GDM1 (cell line): Measurements from ENCODE around the gene GALE.
"Not testable (repeated sequence)": the region's sequence is repeated elsewhere in the genome, so short reads cannot be mapped to it uniquely, and the experiment has no call there.

Experiments
- DNase-seq: peaks from one replicate; lab custom pipeline; 2025; lab: John Stamatoyannopoulos, UW

The GALE gene

DNA sequence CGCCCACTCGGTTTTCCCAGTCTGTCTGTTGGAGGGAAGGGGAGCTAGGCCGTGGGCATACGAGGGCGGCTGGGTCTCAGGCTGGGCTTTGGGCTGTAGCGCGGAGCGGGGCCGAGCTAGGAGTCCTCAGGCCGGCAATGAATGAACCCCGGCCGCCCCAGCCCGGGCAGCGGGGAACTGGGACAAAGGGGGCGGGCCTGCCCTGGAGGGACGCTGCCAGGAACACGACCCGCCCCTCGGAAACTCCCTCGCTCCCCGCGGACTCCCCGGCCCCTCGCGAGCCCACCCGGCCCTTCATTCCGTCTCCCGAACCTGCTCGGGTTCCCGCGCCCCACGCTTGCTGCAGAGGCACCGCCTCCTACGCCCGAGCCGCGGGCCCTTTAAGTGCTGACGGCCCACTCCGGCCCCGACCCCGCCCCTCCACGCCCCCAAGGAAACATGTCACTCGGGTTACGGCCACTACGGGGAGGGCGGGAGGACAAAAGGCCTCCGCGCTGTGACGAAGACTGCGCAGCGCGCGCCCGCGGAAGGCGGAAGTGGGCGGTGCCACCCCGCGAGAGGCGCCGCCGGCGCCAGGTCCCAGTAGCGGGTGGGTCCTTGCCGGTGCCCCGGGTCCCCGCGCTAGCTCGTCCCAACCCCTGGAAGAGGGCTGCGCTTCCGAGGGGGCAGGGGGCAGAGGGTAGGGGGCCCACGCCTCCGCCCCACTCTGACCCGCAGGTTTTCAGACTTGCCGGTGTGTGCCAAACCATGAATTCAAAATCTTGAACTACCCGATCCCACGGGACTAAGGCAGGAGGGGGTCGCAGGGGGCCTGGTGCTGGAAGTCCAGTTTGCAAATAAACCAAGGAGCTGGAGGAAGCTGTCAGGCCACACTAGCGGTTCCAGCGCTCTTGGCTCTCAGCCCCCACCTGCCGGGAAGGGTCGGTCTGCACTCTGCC lies at the start of gene GALE:
TSS of gene GALE (minus strand) at position 355 of the 938 bp plus-strand sequence. CDS start 1,747 bp downstream, outside the sequence.
- peak; percentile 91 for DNase-seq

DNA sequence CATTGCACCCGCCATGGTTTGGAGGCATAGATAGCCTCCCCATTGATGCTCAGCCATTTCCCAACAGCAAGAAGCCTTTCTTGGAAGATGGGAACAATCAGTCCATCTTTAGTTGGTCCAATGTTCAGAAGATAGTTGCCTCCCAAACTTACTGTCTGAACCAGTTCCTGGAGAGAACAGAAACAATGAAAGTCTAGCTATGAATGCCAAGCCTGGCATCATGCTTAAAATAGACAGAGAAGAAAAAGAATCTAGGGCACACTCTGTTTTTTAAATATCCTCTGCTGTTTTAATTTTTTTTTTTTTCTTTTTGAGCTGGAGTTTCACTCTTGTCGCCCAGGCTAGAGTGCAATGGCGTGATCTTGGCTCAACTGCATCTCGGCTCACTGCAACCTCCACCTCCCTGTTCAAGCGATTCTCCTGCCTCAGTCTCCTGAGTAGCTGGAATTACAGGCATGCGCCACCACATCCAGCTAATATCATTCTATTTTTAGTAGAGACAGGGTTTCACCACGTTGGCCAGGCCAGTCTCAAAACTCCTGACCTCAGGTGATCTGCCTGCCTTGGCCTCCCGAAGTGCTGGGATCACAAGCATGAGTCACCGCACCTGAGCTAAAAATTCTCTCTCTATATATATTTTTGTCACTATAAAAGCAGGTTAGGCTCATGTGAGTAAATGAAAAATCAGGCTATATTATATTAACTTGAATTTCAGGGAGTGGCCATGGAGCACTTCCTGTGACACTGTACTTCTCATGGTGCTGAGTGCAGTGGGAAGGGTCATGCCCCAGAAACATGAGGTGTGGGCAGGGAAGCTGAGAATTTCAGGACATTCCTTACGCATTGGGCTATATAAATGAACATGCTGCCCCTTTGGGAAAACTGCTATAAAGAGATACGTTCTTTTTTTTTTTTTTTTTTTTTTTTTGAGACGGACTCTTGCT lies 48.4 kb upstream of the GALE start:
- DNase-seq = no peak

DNA sequence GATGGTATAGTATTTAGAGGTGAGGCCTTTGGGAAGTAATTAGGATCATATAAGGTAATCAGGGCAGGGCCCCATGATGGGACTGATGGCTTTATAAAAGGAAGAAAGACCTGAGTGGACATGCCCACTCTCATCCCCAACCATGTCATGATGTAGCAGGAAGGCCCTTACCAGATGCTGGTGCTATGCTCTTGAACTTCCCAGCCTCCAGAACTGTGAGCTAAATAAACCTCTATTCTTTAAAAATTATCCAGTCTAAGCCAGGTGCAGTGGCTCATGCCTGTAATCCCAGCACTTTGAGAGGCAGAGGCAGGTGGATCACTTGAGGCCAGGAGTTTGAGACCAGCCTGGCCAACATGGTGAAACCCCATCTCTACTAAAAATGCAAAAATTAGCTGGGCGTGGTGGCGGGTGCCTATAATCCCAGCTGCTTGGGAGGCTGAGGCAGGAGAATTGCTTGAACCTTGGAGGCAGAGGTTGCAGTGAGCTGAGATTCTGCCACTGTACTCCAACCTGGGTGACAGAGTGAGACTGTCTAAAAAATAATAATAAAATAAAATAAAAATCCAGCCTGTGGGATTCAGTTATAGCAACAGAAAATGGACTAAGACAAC lies 47.0 kb upstream of the GALE start:
- not testable (repeated sequence) for DNase-seq

DNA sequence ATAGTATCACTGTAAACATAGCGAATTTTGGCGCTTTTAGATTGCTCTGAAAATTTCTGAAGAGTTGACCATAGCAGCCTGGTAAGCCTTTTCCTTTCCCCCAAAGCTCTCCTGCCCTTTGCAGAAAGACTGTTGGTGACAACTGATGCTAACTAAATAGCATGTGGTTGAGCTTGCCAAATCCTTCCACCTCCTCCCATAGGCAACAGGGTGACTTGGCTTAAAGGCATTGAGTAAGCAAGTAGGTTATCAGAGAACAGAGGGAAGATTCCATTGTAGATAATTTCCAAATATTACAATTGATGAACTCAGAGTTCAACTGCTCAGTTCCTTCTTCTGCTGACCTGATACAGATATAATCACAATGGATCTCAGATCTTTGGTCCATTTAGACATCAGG lies 44.6 kb upstream of the GALE start:
- no peak for DNase-seq

DNA sequence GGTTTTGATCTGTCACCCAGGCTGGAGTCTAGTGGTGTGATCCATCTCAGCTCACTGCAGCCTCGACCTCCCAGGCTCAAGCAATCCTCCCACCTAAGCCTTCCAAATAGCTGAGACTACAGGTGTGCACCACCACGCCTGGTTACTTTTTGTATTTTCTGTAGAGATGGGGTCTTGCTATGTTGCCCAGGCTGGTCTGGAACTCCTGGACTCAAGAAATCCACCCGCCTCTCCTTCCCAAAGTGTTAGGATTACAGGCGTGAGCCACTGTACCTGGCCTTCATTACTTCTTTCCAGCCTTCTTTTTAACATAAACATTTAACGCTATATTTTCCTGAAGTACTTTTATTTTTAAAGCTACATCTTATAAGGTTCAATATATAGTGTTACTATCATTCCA lies 43.1 kb upstream of the GALE start:
- no peak for DNase-seq

DNA sequence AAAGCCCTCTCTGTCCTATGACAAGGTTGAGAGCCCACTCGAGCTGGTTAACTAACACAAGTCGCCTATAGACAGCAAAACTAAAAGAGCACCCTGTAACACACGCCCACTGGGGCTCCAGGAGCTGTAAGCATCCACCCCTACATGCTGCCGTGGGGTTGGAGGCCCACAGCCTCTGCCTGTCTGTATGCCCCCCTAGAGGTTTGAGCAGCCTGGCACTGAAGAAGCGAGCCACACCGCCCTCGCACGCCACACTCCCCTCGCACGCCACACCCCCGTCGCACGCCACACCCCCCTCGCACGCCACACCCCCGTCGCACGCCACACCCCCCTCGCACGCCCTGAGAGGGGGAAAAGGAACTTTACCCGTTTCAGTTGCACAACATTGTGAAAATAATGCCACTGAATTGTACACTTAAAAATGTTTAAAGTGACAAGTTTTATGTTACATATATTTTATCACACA lies 37.9 kb upstream of the GALE start:
- DNase-seq = peak; percentile 33

DNA sequence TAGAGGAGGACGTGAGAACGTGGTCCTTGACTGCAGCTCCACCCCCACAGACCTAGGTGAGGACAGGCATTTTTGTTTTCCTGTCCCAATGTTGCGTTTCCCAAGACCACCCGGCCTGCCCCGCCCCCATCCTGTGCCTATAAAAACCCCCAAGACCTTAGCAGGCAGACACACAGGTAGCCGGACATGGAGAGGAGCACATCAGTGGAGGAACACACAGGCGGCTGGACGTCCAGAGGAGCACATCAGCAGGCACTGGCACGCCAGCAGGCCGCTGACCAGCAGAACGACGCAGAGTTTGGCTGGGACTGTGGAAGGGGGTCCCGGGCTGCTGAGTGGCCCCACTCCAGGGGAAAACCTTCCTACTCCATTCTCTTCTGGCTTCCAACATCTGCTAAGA lies 37.4 kb upstream of the GALE start:
- DNase-seq = no peak

DNA sequence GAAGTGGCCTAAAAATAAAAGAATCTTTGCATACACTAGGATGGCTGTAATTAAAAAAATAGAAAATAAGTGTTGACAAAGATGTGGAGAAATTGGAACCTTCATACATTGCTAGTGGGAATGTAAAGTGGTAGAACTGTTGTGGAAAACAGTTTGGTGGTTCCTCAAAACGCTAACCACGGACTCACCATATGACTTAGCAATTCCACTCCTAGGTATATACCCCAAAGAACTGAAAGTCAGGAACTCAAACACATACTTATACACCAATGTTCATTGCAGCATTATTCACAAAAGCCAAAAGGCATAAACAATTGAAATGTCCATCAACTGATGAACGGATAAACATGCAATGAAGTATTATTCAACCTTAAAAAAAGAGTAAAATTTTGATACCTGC lies 35.5 kb upstream of the GALE start:
- DNase-seq = peak; percentile 13

DNA sequence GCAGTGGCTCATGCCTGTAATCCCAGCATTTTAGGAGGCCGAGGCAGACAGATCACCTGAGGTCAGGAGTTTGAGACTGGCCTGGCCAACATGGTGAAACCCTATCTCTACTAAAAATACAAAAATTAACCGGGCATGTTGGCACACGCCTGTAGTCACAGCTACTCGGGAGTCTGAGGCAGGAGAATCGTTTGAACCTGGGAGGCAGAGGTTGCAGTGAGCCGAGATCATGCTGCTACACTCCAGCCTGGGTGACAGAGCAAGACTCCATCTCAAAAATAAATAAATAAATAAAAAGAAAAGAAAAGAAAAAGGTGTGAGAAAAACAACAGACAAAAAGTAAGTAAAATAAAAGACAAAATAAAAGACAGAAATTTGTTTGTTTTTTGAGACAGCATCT lies 33.6 kb upstream of the GALE start:
- DNase-seq = not testable (repeated sequence)

DNA sequence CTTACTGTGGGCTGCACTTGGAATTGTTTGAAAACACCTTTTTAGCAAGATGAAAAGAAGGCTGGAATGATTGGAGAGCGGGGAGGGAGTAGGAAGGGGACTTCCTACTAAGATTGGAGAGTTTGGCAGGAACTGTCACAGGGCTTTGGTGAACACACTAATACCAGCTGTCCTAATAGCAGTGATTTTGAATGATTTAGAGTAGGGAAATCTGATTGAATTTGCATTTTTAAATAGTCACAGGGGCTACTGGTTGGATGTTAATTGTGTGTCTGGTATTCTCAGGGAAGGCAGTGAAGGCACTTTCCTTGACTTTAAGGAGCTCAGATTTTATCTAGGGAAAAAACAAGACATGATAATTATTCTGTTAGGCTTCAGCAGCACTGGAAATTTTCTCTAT lies 27.2 kb upstream of the GALE start:
- no peak for DNase-seq

DNA sequence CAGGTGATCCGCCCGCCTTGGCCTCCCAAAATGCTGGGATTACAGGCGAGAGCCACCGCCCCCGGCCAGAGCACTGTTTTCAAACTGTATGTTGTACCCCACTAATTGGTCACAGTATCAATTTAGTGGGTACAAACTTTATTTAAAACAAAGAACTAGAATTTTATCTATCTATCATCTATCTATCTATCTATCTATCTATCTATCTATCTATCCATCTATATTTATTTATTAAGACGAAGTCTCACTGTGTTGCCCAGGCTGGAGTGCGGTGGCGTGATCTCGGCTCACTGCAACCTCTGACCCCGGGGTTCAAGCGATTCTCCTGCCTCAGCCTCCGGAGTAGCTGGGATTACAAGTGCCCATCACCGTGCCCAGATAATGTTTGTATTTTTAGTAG lies 26.0 kb upstream of the GALE start:
- DNase-seq = not testable (repeated sequence)

DNA sequence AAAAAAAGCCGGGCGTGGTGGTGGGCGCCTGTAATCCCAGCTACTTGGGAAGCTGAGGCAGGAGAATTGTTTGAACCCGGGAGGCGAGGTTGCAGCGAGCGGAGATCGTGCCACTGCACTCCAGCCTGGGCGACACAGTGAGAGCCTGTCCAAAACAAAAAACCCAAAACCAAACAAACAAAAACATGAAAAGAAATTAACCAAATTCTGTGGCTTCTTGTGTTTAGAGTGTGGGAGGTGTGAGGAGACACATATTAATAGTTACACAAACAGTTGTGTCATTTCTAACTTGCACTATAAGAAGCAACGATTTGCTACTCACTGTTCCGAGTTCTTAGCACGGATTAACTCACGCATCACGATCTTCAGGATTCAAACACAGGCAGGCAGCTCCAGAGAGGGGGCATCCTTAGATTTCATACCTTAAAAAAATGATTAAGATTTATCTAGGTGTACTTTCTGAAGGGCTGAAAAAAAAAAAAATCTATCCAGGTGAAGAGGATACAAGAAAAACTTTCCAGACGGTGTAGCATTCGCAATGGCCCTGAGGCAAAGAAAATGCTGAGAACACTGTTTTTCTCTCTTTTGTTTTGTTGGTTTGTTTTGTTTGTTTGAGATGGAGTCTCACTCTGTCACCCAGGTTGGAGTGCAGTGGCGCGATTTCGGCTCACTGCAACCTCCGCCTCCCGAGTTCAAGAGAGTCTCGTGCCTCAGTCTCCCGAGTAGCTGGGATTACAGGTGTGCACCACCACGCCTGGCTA lies 25.4 kb upstream of the GALE start:
- no peak for DNase-seq

DNA sequence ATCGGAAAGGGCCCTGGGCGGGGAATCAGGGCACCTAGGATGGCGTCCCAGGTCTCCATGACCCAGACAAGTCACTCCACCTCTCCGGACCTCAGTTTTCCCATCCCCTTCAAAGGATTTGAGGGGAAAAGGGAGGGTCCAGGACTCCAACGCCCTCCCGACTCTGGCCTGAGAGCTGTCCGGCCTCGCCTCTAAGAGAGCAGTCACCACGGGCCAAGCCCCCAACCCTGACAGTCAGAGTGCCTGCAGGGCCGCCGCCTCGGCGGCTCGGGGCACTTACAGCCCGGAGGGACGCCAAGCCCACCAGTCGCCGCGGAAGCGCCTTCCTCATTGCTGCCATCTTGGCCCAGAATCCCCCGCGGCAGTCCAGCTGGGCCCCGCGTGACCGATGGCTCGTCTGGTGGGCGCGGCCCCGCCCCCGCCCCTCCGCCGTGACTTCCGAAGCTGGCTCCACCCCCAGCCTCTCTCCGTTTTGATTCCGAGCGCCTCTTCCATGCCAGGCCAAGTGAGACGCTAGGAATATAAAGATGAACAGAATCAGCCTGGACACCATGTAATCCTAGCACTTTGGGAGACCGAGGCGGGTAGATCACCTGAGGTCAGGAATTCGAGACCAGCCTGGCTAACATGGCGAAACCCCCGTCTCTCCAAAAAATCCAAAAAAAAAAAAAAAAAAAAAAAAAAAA lies 24.7 kb upstream of the GALE start, which contains the start of gene HMGCL:
TSS of gene HMGCL (minus strand) at position 354 of the 686 bp plus-strand sequence. CDS start at position 340, 14 bp downstream.
- peak; percentile 89 for DNase-seq

DNA sequence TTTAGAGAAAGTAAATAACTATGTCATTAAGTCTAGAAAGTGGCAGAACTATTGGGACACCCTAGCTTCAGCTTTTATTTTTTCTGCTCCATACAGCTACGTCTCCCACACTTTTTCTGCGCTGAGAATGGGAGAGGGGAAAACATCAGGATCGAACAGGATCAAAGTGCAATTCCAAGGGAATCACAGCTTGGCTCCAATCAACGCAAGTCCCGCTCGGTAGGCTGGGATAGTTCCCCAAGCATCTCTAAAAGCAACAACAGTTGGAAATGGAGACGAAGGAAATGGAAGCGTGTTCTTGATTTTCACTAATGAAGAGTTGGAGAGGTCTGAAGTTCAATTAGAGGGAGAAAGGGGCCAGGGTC lies 24.1 kb upstream of the GALE start:
- no peak for DNase-seq

DNA sequence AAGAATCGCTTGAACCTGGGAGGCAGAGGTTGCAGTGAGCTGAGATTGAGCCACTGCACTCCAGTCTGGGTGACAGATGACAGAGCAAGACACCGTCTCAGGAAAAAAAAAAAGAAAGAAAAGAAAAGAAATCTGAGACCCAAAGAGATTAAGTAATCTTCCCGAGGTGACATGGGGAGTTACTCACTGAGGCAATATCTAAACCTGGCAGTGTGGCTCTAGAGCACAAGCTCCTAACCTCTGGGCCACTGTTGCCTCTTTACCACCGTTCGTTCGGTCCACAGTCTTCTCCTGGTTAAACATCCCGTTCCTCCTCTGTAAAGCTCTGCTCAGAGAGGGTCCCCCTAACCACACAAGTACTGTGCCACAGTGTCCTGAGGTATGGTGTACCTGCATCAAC lies 23.2 kb upstream of the GALE start:
- no peak for DNase-seq

DNA sequence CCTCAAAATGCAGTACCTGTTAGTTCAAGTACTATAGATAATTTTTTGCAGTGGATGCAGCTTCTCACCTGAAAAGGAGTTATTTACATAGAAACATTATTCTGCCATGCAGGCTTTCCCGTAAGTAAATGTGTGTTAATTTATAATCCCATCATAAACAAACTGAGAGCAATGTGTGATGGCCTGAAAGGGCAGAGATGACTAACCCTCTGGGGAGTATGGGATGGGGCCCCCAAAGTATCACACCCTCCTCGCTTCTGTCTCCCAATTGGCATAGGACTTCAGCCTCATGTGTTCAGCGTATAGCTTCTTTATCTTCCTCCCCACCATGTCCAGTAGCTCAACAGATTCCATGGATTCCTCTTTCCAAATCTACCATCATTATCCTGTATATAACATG lies 17.1 kb upstream of the GALE start:
- DNase-seq = no peak

DNA sequence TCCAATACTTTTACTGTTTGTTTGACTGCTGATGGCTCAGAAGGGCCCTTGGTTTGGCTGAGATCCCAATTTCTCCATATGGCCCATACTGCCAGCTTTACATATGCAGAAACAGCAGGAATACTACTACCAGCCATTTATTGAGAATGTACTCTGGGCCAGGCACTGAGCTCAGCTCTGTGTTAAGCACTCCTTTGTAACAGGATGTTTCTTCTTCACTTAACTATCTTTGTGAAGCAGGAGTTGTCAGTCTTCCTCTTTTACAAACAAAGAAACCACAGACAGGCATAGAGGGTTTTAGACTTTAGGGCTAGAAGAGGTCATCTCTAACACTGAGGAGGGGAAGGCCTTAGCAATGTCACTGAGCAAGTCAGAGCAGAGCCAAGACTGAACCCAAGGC lies 16.4 kb upstream of the GALE start:
- DNase-seq = peak; percentile 48

DNA sequence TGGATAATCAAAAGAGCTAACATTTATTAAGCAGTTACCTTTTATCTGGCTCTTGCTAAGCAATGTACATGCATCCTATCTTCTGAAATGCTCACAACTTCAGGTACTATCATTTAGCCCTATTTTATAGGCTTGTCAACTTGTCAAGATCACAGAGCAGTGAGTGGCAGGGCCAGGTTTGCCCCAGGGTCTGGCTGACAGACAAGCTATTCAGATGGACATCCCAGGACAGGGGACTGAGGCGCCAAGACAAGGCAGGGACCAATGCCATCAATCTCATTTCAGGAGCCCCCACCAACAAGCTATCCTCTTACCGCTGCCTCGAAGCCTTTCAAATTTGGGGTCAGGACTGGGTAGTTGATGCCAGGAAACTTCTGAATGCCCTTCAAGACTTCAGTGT lies 15.8 kb upstream of the GALE start:
- DNase-seq = no peak

DNA sequence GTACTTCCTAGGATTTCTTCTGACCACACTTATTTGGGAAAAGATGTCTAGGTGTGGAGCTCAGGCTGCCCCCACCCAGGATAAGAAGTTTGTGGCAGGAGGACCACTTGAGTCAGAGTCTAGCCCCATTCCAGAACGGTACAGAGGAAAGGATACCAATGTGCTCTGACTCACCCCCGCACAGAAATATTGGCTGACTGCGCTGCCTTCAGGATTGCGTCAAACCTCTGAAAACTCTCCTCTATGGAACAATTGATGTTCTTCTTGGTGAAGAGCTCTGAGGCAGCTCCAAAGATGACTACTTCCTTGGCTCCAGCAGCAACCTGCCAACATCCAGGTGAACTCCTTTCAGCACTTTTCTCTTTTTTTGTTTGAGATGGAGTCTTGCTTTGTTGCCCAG lies 13.5 kb upstream of the GALE start:
- DNase-seq = no peak

DNA sequence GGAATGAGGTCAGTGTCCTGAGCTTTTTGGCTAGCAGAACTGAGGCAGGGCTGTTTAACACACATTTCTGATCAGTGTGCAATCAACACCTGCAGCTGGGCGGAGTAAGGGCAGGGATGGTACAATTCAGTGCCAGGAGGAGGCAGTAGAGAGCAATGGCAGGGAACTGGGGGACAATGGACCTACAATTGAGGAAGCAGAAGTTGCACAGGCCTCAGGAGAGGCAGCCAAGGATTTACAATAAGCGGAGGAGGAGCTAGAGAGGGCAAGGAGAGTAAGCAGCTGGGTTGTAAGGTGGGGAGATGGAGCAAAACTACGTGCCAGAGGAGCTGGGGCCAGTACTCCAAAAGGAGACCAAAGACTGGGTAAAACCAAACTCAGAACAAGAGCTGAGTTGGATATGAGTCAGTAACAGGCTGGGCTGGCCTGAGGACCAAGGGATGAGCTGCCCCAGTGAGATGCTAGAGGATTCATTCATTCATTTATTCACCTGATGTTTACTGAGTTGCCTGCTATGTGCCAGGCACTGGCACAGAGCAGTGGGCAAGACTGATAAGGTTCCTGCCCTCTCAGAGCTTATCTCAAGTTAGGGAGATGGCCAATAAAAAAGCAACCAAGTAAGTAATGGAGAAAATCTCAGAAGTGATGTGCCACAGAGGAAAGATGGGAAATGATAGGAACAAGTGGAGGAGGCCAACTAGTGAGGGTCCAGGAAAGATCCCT lies 10.4 kb upstream of the GALE start:
- peak; percentile 78 for DNase-seq
